H1 (cell line): ENCODE results near the gene POLE. TPM values are rescaled to one million over a fixed set of nuclear protein-coding genes. Genes with fewer than 3 reads are reported as not detected.

Source experiments
- CTCF ChIA-PET: fragments of 300-600 bp; sonication (Branson Sonifier 250); formaldehyde crosslinking; loops from one replicate; lab custom pipeline; 2021; ENCODE audit not compliant: partially characterized antibody; lab: Charles Lee
- POLR2A ChIA-PET: fragments of 300-600 bp; sonication (Branson Sonifier 250); formaldehyde crosslinking; loops from one replicate; lab custom pipeline; 2021; ENCODE audit warnings: inconsistent platforms; ENCODE audit not compliant: partially characterized antibody; lab: Charles Lee
- DNase-seq, 2 experiments: peaks; one replicate each; pipeline versions ENCODE4 v3.0.0 to v3.0.0-alpha.2; 2010 to 2022; ENCODE audit warnings: low spot score in 2 of 2, low read depth in 1 of 2, mixed read lengths in 1 of 2
- FAIRE-seq: peaks from 2 replicates; lab custom pipeline; 2011; peaks lifted over from hg19 to GRCh38; lab: Jason Lieb, UNC
- H2AFZ ChIP-seq: 2 replicates; pipeline ENCODE4 v1.8.1; 2012; ENCODE audit warnings: low read length, inconsistent platforms
- H2AK5ac ChIP-seq: 2 replicates; pipeline ENCODE4 v1.6.1; 2013; ENCODE audit warnings: low read depth, low read length
- H2BK120ac ChIP-seq: replicated peaks from 2 replicates; pipeline ENCODE3; 2013; ENCODE audit warnings: low read depth, low read length, inconsistent platforms
- H2BK12ac ChIP-seq: 2 replicates; pipeline ENCODE4 v1.6.1; 2013; ENCODE audit warnings: low read depth, low read length
- H2BK15ac ChIP-seq: 2 replicates; pipeline ENCODE4 v1.6.1; 2013; ENCODE audit warnings: low read length
- H2BK20ac ChIP-seq: 2 replicates; pipeline ENCODE4 v1.6.1; 2013; ENCODE audit warnings: low read length
- H2BK5ac ChIP-seq: 2 replicates; pipeline ENCODE4 v1.6.1; 2013; ENCODE audit warnings: low read depth, low read length
- H3K14ac ChIP-seq: 2 replicates; pipeline ENCODE4 v1.6.1; 2013; ENCODE audit warnings: inconsistent platforms; ENCODE audit not compliant: insufficient read length
- H3K18ac ChIP-seq: 2 replicates; pipeline ENCODE4 v1.6.1; 2013; ENCODE audit warnings: low read length; ENCODE audit errors: extremely low read depth
- H3K23ac ChIP-seq: 2 replicates; pipeline ENCODE4 v1.6.1; 2013; ENCODE audit warnings: inconsistent platforms; ENCODE audit not compliant: insufficient read length
- H3K23me2 ChIP-seq: 2 replicates; pipeline ENCODE4 v1.6.1; 2013; ENCODE audit warnings: low read depth, low read length
- H3K27ac ChIP-seq: 2 replicates; pipeline ENCODE4 v1.6.1; 2011; ENCODE audit warnings: low read depth, low read length, inconsistent platforms
- H3K27me3 ChIP-seq, 4 experiments: replicated peaks in 1 of 4; 1 replicate in 1 of 4; 2 replicates in 3 of 4; pipeline versions ENCODE4 v1.6.1 to v1.8.1; 2011 to 2013; ENCODE audit warnings: low read length in 3 of 4, mild to moderate bottlenecking in 3 of 4, inconsistent platforms in 2 of 4, mixed read lengths in 2 of 4, moderate library complexity in 1 of 4; ENCODE audit not compliant: control insufficient read depth in 3 of 4, insufficient read depth in 3 of 4; ENCODE audit errors: extremely low read depth in 1 of 4
- H3K36me3 ChIP-seq, 4 experiments: 2 replicates each; pipeline versions ENCODE4 v1.6.1 to v1.8.1; 2011 to 2013; ENCODE audit warnings: mild to moderate bottlenecking in 4 of 4, low read length in 3 of 4, moderate library complexity in 2 of 4, control low read depth in 1 of 4, inconsistent platforms in 1 of 4; ENCODE audit not compliant: insufficient read depth in 4 of 4, control insufficient read depth in 2 of 4
- H3K4ac ChIP-seq: replicated peaks from 2 replicates; pipeline ENCODE3; 2013; ENCODE audit warnings: low read length, low read depth, mixed read lengths, inconsistent platforms; ENCODE audit not compliant: insufficient read length
- H3K4me1 ChIP-seq, 4 experiments: replicated peaks in 1 of 4; 1 replicate in 1 of 4; 2 replicates in 3 of 4; pipeline versions ENCODE4 v1.6.1 to v1.8.1; 2011 to 2013; ENCODE audit warnings: low read length in 3 of 4, inconsistent platforms in 2 of 4, mixed read lengths in 1 of 4; ENCODE audit not compliant: insufficient read depth in 4 of 4, control insufficient read depth in 3 of 4
- H3K4me2 ChIP-seq, 2 experiments: 2 replicates each; pipeline versions ENCODE4 v1.6.1 to v1.8.1; 2011 to 2013; ENCODE audit warnings: low read depth in 2 of 2, low read length in 2 of 2, control low read depth in 1 of 2, inconsistent platforms in 1 of 2, mild to moderate bottlenecking in 1 of 2; ENCODE audit not compliant: insufficient read depth in 1 of 2
- H3K4me3 ChIP-seq, 4 experiments: fragments of 200-600, 300-600 bp in 1 of 4; sonication (generic), shearing (Covaris generic), sonication (Bioruptor Twin) in 1 of 4; 2 replicates each; pipeline versions ENCODE4 v1.5.1 to v1.8.1; 2011 to 2016; ENCODE audit warnings: low read length in 4 of 4, low read depth in 3 of 4, control low read depth in 2 of 4, inconsistent platforms in 2 of 4, mild to moderate bottlenecking in 2 of 4, mixed read lengths in 1 of 4, moderate library complexity in 1 of 4; ENCODE audit not compliant: insufficient read depth in 2 of 4; ENCODE audit errors: extremely low read depth in 1 of 4
- H3K56ac ChIP-seq: replicated peaks from 2 replicates; pipeline ENCODE3; 2013; ENCODE audit warnings: low read depth, mild to moderate bottlenecking, mixed read lengths, low read length, inconsistent platforms; ENCODE audit not compliant: insufficient read length
- H3K79me1 ChIP-seq: 2 replicates; pipeline ENCODE4 v1.6.1; 2013; ENCODE audit warnings: low read depth, low read length, control low read depth
- H3K79me2 ChIP-seq, 2 experiments: 2 replicates each; pipeline versions ENCODE4 v1.6.1 to v1.8.1; 2012 to 2013; ENCODE audit warnings: low read length in 2 of 2, mild to moderate bottlenecking in 2 of 2, inconsistent platforms in 1 of 2; ENCODE audit not compliant: insufficient read depth in 2 of 2, control insufficient read depth in 1 of 2
- H3K9ac ChIP-seq, 4 experiments: replicated peaks in 1 of 4; 1 replicate in 1 of 4; 2 replicates in 3 of 4; pipeline versions ENCODE4 v1.6.1 to v1.8.1; 2011 to 2013; ENCODE audit warnings: low read depth in 3 of 4, low read length in 3 of 4, control low read depth in 2 of 4, mild to moderate bottlenecking in 2 of 4, moderate library complexity in 2 of 4, inconsistent platforms in 1 of 4; ENCODE audit errors: extremely low read depth in 1 of 4
- H3K9me3 ChIP-seq, 2 experiments: 2 replicates each; pipeline versions ENCODE4 v1.6.1 to v1.8.1; 2012 to 2013; ENCODE audit warnings: mild to moderate bottlenecking in 2 of 2, moderate library complexity in 2 of 2, control low read depth in 1 of 2, inconsistent platforms in 1 of 2, low read depth in 1 of 2, low read length in 1 of 2, mixed read lengths in 1 of 2; ENCODE audit not compliant: insufficient read depth in 2 of 2
- H4K20me1 ChIP-seq, 2 experiments: replicated peaks in 1 of 2; 2 replicates each; pipeline versions ENCODE3 to v1.8.1; 2011 to 2013; ENCODE audit warnings: inconsistent platforms in 2 of 2, low read length in 2 of 2, mild to moderate bottlenecking in 1 of 2; ENCODE audit not compliant: insufficient read depth in 2 of 2, control insufficient read depth in 1 of 2
- H4K5ac ChIP-seq: 2 replicates; pipeline ENCODE4 v1.6.1; 2013; ENCODE audit warnings: low read length, low read depth, mixed read lengths, inconsistent platforms; ENCODE audit not compliant: insufficient read length
- H4K8ac ChIP-seq: 2 replicates; pipeline ENCODE4 v1.8.0; 2013; ENCODE audit warnings: mild to moderate bottlenecking, moderate library complexity, low read length, inconsistent platforms; ENCODE audit not compliant: insufficient read depth; ENCODE audit errors: extremely low read depth
- H4K91ac ChIP-seq: replicated peaks from 2 replicates; pipeline ENCODE3; 2013; ENCODE audit warnings: low read length, mixed read lengths, inconsistent platforms; ENCODE audit not compliant: insufficient read length
- BACH1 ChIP-seq: IDR thresholded peaks from 2 replicates; pipeline ENCODE4 v1.6.1; 2012; ENCODE audit warnings: low read length, improper control_type of control experiment
- BCL11A ChIP-seq, 2 experiments: IDR thresholded peaks; one replicate each; pipeline ENCODE4 v1.6.1; 2011; ENCODE audit warnings: low read depth in 2 of 2, low read length in 2 of 2, mild to moderate bottlenecking in 2 of 2
- HDAC6 ChIP-seq: IDR thresholded peaks from one replicate; pipeline ENCODE4 v1.7.1; 2012; ENCODE audit warnings: low read depth, mild to moderate bottlenecking, inconsistent platforms, low read length, moderate library complexity
- JUND ChIP-seq: IDR thresholded peaks from 2 replicates; pipeline ENCODE4 v1.6.1; 2011; ENCODE audit warnings: mild to moderate bottlenecking, improper control_type of control experiment, low read length
- KDM4A ChIP-seq: IDR thresholded peaks from one replicate; pipeline ENCODE4 v1.7.1; 2012; ENCODE audit warnings: low read depth, mild to moderate bottlenecking, moderate library complexity, low read length, inconsistent platforms; ENCODE audit not compliant: severe bottlenecking
- MAFK ChIP-seq: IDR thresholded peaks from 2 replicates; pipeline ENCODE4 v1.6.1; 2012; ENCODE audit warnings: low read depth, mild to moderate bottlenecking, improper control_type of control experiment, low read length
- POLR2AphosphoS5 ChIP-seq: IDR thresholded peaks from 2 replicates; pipeline ENCODE4 v1.6.1; 2011; ENCODE audit warnings: low read depth, low read length
- SAP30 ChIP-seq: fragments of 300-600 bp; sonication (generic); IDR thresholded peaks from 2 replicates; pipeline ENCODE4 v1.7.1; 2012; ENCODE audit warnings: low read length, moderate library complexity, mild to moderate bottlenecking, inconsistent platforms; ENCODE audit not compliant: insufficient read depth, insufficient replicate concordance
- SP4 ChIP-seq: IDR thresholded peaks from 2 replicates; pipeline ENCODE4 v1.6.1; 2012; ENCODE audit warnings: low read length, inconsistent platforms
- SRF ChIP-seq: IDR thresholded peaks from 2 replicates; pipeline ENCODE4 v1.6.1; 2011; ENCODE audit warnings: mild to moderate bottlenecking, low read depth, low read length, moderate library complexity
- TBP ChIP-seq: IDR thresholded peaks from 2 replicates; pipeline ENCODE4 v1.6.1; 2011; ENCODE audit warnings: low read depth, low read length, improper control_type of control experiment
- TCF12 ChIP-seq: IDR thresholded peaks from 2 replicates; pipeline ENCODE4 v1.6.1; 2011; ENCODE audit warnings: low read depth, mild to moderate bottlenecking, low read length
- WGBS, 2 experiments: shearing (Covaris generic) in 1 of 2; methylation state at CpG; one replicate each; pipeline versions ENCODE4 v1.1.6 to v1.1.7; 2013 to 2015; ENCODE audit warnings: low lambda C conversion rate in 2 of 2, mixed read lengths in 2 of 2, inconsistent platforms in 1 of 2, low coverage in 1 of 2, missing lambda C conversion rate in 1 of 2; ENCODE audit not compliant: insufficient replicate concordance in 2 of 2, insufficient coverage in 1 of 2, insufficient read length in 1 of 2; ENCODE audit errors: extremely low coverage in 1 of 2, missing lambda C conversion rate in 1 of 2; 5-methylcytosine and 5-hydroxymethylcytosine counted together
- polyA plus RNA-seq, 7 experiments: library from polyadenylated mRNA; depleted of rRNA in 3 of 7; stranded (reverse) in 5 of 7; unstranded in 2 of 7; fragments of >200 nt in 5 of 7; fragments of 200-250 nt in 2 of 7; gene quantifications; 1 replicate in 5 of 7; 2 replicates in 1 of 7; 4 replicates in 1 of 7; pipeline versions ENCODE4 v1.2.1 to v1.2.3, GENCODE V29; 2011 to 2013; ENCODE audit warnings: missing spikeins in 2 of 7, mixed read lengths in 2 of 7
- total RNA-seq: library from RNA; stranded (reverse); fragmentation: NEBNext Ultra II Directional; extraction: Animal tissue kit (Norgen Biotek cat#: 25700); gene quantifications from 2 replicates; pipeline ENCODE4 v1.2.1, GENCODE V29; 2021
- TF ChIP-seq, protein P1 (sequence below): IDR thresholded peaks from 2 replicates; pipeline ENCODE4 v1.6.1; 2012; ENCODE audit warnings: inconsistent platforms

POLE gene
- total and polyA plus RNA-seq, 2 of the 8 experiments (the other 6 are each of a cell fraction or from before 2014, with no cell fraction given) = 59.7 to 115 TPM

DNA sequence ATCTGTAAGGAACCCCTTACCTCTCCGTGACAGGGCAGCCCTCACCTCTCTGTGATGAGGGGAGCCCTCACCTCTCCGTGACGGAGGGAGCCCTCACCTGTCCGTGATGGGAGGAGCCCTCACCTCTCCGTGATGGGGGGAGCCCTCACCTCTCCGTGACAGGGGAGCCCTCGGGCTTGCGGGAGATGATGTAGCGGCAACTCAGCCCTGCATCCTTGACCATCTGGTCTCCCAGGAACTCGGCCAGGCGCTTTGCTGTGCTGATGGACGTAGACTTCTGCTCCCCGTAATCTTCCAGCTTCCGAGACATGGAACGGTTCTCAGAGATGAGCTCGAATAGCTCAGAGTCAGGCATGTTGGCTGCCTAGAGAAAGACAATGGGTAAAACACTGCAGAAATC lies 28.0 kb downstream of the POLE start:
- H3K4me1 ChIP-seq = 0 out of 7 replicates have a peak, but pooled peaks cover 0 to 3% (median 0%) of the 10 kb centered on the region in 4 experiments
- peaks cover 52 to 89% (median 79%) of the 10 kb centered on the region in 4 experiments for H3K36me3 ChIP-seq
- 88% methylated on average over 16 of the region's 16 CpGs; no CpG with 5 or more reads in 1 of the 2 experiments for WGBS, 2 experiments
- FAIRE-seq = no peak
- H4K91ac ChIP-seq = no peak overlapping the region
- H3K14ac ChIP-seq = no peak overlapping the region
- no peak overlapping the region for H3K56ac ChIP-seq
- H2BK12ac ChIP-seq = no peak overlapping the region
- no peak overlapping the region; the same call in 1 of the 2 replicates for H4K8ac ChIP-seq
- H2BK120ac ChIP-seq = no peak overlapping the region
- H3K79me1 ChIP-seq = no peaks in the 10 kb centered on the region; the same call in 1 of the 2 replicates
- no peak overlapping the region for H3K4me3 ChIP-seq
- no peak overlapping the region for H3K18ac ChIP-seq
- no peak overlapping the region for H3K4ac ChIP-seq
- no peak overlapping the region for H2BK5ac ChIP-seq
- H2BK15ac ChIP-seq = no peak overlapping the region
- TF ChIP-seq HDAC6 (no peak), BCL11A (IDR thresholded peaks at IDR 0.05; ENCODE audit: low read depth in 2 of 2, low read length in 2 of 2) (no peak), SAP30 (no peak), TCF12 (no peak), SP4 (no peak), POLR2AphosphoS5 (no peak), MAFK (no peak), SRF (no peak), KDM4A (no peak), JUND (no peak), BACH1 (no peak), TBP (no peak)
- TF ChIP-seq, protein P1, sequence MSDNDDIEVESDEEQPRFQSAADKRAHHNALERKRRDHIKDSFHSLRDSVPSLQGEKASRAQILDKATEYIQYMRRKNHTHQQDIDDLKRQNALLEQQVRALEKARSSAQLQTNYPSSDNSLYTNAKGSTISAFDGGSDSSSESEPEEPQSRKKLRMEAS = no peak
- TF ChIP-seq, all 59 proteins: peak for 0
- no peak overlapping the region for H2AK5ac ChIP-seq
- peaks cover 10 to 13% of the 10 kb centered on the region in 2 experiments for H4K20me1 ChIP-seq
- H3K4me2 ChIP-seq = no peak overlapping the region
- H3K9me3 ChIP-seq = no peaks in the 10 kb centered on the region
- ChIA-PET CTCF (interaction anchor here (1.0 to 1.8 kb wide), 4 partner anchors 20 to 49 kb away, joined by 3 to 6 read pairs (median 4); partner anchors contain the start of gene LRCOL1), POLR2A (interaction anchor here (1.0 to 1.1 kb wide), 2 partner anchors 60 to 71 kb away, joined by 3 read pairs; no protein-coding TSS in a partner anchor)
- DNase-seq = no peak
- no peaks in the 10 kb centered on the region; the same call in 1 of the 2 replicates for H3K23me2 ChIP-seq
- H3K9ac ChIP-seq = no peak overlapping the region
- no peak overlapping the region for H3K23ac ChIP-seq
- H3K27ac ChIP-seq = no peak overlapping the region
- H2AFZ ChIP-seq = no peak overlapping the region
- H4K5ac ChIP-seq = no peak overlapping the region
- no peaks in the 10 kb centered on the region; a peak in 1 of 4 replicates for H3K79me2 ChIP-seq
- no peaks in the 10 kb centered on the region; a peak in 1 of 7 replicates for H3K27me3 ChIP-seq
- H2BK20ac ChIP-seq = no peak overlapping the region
